HG03045 (cell line): ENCODE results near the gene PDK4.
A peak's percentile ranks its signal among the peaks of the same experiment; 100 is the strongest.

Experiments
- ATAC-seq: cut with Tn5 transposase; IDR thresholded peaks from one replicate; pipeline ENCODE4 v1.9.1; 2021; ENCODE audit warnings: mild to moderate bottlenecking, moderate library complexity; ENCODE audit not compliant: unreplicated experiment

PDK4 gene

DNA sequence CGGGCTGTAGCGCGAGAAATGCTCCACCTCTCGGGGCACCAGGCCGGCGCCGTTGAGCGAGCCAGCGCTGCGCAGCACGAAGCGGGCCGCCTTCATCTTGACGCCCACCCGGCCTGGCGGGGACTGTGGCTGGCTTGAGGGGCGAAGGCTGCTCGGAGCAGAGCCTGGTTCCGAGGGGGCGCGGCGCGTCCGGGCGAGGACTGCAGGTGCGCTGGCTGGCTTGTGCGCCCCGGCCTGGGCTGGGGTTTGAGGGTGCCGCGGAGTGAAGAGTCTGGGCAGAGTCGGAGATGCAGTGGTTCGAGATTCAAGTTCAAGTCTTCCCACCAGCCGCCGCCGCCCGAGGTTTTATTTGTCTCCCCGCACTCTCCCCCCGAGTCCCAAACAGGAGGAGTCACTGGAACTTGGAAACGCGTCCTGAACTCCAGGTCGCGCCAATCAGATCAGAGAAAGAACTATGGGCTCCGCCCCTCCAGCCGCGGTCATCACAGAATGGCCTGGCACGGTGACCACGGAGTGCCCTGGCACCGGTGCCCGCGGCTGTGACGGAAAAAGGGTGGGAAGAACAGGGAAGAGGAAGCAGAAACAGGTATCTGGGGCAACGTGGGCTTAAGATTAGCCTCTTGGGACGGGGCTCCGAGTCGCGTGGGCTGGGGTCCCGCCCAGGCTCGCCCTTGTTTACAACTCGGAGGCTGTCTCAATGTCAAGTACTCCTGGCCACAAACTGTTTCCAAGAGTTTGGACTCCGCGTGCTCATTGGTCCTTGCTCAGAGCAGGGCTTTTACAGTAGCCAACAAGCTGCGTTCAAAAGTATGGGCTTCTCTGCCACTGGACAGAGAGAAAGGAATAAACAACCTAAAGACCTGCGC, at the start of gene PDK4:
Gene PDK4 (minus strand): TSS at position 319 of the 866 bp plus-strand sequence. CDS start 223 bp downstream, at position 96.
- ATAC-seq = no peak

GRCh38 chr7:95642173-95642572, 45.9 kb upstream of the PDK4 start:
- no peak for ATAC-seq

DNA sequence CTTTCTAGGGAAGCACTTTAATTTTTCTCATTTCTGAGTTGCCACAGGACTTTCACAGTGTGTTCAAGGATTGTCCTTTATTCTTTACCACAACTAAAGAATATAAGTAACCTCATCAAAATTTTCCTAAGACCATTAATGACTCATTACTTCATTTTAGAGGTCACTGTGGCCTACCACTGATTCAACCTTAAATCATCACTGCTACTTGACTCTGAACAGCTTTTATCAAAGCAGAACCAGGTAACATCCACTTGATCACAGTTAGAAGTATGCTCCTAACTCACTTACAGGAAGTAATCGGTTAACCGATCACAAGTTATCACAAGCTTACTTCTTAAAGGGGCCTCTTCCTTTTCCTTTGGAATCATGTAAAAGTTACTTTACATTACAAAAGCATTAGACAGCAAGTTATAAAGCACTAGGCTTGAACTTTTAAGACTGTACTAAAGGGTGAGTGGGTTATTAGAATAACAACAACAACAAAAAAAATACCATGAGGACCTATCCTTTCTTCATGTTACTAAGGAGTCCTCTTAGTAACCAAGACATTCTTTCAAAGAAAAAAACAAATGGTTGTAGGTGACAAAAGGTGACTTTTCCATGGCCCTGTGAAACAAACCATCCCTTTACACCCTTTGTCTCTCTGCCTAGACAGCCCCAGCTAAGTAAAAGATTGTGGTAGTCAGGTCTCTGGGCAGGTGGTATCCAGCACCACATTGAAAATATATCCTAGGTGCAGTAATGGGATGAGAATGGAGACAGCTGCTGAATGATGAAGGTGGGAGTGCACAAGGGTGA, 40.0 kb upstream of the PDK4 start:
- ATAC-seq = no peak

GRCh38 chr7:95632609-95633008, 36.3 kb upstream of the PDK4 start:
- no peak for ATAC-seq

DNA sequence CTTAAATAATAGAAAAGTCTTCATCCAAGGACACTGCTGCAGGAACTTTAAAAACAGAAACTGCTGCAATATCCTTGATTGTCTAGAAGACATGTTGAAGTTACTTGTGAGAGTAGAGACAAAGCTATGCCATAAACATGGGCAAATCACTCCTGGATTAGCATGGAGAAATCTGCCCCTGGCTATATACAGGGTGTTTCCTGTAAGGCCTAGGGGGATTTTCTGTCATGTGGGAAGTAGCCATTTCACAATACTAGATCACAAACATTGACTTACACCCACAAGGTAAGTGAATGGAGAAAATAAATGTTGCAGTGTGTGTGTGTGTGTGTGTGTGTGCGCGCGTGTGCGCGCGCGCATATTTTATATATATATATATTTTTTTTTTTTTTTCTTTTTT, 35.2 kb upstream of the PDK4 start:
- ATAC-seq = no peak

DNA sequence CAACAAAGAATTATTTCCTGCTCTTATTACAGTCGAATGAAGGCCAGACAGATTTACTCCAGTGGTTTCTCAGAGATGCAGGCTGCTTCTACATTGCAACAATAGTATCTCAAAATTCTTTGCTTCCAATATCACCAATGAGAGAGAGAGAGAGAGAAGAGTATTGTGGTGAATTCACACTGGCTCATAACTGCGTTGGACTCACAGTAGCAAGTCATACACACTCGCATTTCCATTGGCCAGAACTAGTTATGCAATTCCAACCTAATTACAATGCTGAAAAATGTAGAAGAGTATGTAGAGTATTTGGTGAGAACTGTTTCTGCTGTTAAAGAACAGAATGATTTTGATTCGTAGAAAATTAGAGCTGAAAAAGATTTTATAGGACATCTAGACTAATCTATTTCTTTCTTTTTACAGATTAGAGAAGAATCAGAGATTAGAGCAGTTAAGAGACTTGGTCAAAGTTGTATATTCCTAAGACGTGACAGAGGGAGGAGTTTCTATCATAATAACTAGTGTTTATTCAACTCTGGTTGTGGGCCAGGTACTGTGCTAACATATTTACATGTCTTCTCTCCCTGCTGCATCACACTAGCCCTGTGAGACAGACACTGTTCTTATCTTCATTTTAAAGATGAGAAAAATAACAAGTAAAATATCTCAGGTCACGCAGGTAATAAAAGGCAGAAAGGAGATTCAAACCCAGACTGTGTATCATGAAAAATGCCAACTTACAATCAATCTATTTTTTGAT, 34.6 kb upstream of the PDK4 start:
- ATAC-seq = no peak

DNA sequence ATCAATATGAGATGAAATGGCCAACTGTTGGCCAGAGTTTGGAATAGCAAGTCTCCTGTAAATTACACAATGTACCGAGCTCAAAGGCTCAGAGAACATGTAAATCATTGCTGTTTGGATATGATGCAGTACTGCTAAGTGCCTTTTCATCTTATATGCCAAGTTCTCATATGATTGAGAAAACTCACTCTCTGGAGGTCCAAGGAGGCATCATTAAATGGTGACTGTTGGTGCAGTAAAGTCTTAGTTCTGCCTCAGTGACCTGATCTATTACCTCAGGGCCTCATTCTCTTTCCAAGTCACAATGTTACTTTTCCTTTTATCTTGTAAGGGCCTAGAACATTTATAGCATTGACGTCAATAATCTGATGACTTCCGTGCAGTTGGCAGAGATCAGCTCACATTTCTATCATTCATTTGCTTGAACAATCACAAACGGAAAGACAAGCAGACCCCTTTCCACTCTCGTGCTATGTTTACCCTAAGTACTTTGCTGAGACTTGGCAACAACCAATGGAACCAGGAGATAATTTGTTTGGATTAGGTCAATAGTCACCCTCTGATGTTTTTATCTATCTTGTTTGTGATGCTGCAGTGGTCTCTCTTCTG, 32.6 kb upstream of the PDK4 start:
- no peak for ATAC-seq

DNA sequence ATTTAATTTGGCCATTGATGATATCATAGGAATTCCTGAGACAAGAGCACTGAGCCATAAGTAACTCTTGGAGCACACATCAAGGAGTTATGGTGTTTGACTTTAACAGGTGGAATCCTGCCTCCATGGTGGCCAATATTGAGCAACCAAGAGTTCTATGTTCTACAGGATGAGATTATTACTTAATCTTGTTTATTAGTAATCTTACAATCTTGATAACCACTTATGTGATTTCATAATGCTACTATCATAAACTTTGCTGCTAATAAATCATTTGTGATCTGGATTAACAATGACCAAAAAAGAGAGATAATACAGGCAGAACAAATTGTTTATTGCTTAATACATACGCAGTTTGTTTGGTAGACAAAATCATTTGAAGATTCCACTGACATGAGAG, 27.5 kb upstream of the PDK4 start:
- no peak for ATAC-seq

DNA sequence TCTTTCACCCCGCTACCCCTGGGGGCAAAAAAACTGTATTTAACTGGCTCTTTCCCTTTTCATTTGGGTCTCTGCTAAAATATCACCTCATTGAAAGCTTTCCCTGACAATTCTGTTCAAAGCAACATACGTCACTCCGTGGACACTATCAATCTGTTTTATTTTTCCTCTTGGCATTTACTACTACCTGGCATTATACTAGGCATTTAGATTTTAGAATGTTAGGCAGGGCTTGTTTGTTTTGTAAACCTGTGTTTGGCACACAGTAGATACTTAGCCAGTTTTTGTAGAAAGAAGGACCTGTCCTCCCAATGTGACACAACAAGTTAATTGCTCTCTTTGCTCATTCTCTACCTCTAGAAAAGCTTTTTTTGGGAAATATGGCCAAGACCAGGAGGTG, 26.5 kb upstream of the PDK4 start:
- ATAC-seq = no peak

- ATAC-seq = no peak
Observed at GRCh38 chr7:95622001-95622549, 25.8 kb upstream of the PDK4 start.

- no peak for ATAC-seq
Observed at GRCh38 chr7:95621404-95621803, 25.1 kb upstream of the PDK4 start.

DNA sequence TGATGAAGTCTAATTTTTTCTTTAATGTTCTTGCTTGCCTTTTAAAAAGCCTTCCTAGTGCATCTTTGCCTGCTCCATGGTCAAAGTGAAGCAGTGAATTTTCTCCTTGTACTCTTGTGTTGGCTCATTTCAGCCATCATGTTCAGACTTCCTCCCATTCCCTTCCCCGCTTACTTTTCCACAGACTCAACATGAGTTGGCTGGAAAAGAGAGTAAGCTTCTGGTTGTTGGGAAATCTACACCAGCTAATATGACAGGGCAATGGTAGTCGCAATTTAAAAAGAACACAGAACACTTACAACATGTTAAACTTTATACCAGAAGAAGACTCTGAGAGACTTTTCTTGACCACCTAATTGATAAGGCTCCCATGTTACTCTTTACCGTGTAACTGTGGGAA, 24.3 kb upstream of the PDK4 start:
- ATAC-seq = no peak

DNA sequence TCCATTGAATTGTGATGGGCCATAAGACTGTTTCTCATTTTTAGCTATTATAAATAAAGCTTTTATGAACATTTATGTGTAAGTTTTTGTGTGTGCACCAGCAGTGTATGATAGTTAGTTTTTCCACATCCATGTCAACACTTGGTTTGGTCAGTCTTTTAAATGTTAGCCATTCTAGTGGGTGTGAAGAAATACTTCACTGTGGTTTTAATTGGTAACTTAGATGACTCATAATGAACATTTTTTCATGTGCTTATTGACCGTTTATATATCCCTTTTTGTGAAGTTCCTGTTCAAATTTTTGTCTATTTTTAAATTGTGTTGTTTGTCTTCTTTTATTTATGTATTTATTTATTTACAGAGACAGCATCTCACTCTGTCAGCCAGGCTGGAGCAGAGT, 23.6 kb upstream of the PDK4 start:
- ATAC-seq = no peak

- no peak for ATAC-seq
Observed at GRCh38 chr7:95619517-95619916, 23.2 kb upstream of the PDK4 start.

DNA sequence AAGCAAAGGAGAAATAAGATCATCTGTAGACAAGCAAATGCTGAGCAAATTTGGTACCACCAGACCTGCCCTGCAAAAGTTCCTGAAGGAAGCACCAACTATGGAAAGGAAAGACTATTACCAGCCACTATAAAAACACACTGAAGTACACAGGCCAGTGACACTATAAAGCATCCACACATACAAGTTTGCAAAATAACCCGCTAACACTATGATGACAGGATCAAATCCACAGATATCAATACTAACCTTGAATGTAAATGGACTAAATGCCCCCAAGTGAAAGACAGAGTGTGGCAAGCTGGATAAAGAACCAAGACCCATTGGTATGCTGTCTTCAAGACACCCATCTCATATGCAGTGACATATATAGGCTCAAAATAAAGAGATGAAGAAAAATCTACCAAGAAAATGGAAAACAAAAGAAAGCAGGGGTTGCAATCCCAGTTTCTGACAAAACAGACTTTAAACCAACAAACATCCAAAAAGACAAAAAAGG, 18.2 kb upstream of the PDK4 start:
- no peak for ATAC-seq

DNA sequence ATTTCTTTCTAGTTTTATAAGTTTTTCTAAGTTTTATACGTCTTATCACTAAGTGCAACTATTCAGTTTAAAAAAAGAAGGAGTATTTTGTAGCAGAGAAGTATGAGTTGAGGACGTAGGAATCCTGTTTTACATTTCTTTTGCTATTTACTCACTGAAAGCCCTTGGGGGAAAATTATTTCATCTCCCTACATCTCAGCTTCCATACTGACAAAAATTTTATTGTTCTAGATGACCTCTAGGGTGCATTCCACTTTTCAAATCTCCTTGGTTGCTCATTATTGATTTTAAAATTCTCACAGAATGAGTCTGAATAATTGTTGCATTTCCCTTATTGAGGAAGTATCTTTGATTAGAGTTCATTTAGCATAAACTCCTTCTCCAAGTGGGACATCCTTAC, 14.9 kb upstream of the PDK4 start:
- no peak for ATAC-seq

GRCh38 chr7:95609277-95609971, 13.1 kb upstream of the PDK4 start:
- ATAC-seq = no peak

DNA sequence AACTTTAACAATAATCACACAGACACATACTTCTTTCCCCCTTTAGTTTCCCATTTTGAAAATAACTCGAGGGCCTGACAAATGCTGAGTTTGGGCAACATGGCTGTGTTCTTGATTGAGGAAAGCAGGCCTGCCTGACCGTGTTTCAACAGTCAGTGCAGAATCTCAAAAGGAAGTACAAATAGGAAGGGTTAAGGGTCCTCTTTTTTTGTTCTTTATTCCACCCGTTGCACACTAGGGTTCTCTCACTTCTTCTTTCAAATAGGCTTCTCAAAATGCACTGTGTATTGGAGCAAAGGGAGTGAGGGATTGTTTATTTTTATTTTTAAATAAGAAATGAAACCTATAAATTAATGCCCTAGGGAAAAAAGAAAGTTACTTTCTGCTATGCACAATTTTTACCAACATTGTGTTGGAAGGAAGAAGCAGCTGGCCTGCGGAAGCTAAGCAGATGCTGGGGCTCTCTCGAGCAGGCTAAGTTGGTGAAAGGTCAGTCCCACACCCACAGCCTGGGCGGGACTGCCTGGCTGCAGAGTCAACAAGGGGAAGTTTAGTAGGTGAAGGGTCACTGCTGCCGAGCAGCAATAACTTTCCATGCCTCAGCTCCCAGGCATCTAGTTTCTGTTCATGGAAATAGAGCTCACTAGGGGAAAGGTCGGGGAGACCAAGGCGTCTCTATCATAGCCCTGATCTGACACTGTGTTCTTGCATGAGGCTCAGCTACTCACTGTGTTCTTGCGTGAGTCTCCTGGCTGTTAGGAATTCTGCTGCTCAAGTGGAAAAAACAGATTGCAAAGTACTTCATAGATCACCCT, 12.2 kb upstream of the PDK4 start:
- ATAC-seq = peak; percentile 99

DNA sequence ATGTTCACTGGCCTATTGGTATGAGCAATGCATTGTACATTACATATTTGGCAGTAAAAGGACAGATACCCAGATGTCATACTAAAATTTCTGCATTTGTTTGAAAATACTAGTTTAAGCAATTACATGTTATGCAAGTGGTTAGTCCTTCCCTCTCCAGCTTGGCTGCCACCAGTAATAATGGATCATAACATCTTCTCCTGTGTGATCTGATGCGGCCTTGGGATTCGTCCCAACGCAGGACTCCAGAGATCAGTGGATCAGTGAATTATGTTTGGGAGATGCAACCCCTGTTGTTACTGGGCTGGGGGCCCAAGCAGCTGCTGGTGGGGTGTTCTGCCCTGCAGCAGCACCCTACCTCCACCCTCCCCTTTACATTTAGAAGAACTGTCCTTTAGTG, 11.2 kb upstream of the PDK4 start:
- ATAC-seq = no peak
